K562 (cell line): Measurements from ENCODE around the gene PTPRT.

Experiments used
- BCL6 ChIP-seq: fragments of 250-450 bp; sonication (Bioruptor Pico); IDR thresholded peaks from 2 replicates; pipeline ENCODE4 v1.4.0; 2020
- CBFB ChIP-seq: sonication (generic); formaldehyde crosslinking; IDR thresholded peaks from 2 replicates; pipeline ENCODE4 v1.4.0; 2020; ENCODE audit warnings: mild to moderate bottlenecking, missing genetic modification reagents
- EZH2 ChIP-seq: IDR thresholded peaks from 2 replicates; pipeline ENCODE4 v1.6.1; 2012; ENCODE audit warnings: low read depth, mild to moderate bottlenecking, inconsistent platforms, low read length, borderline replicate concordance
- POLR2A ChIP-seq: fragments of 450-650 bp; conservative IDR thresholded peaks from 2 replicates; pipeline ENCODE4 v1.6.1; 2016
- RB1 ChIP-seq: fragments of 450-650 bp; IDR thresholded peaks from 2 replicates; pipeline ENCODE4 v1.6.1; 2017; ENCODE audit warnings: low read depth, mild to moderate bottlenecking
- ZNF140 ChIP-seq: fragments of 250-450 bp; sonication (Bioruptor Pico); IDR thresholded peaks from 2 replicates; pipeline ENCODE4 v1.8.0; 2021; ENCODE audit warnings: moderate library complexity, mild to moderate bottlenecking, inconsistent platforms

DNA sequence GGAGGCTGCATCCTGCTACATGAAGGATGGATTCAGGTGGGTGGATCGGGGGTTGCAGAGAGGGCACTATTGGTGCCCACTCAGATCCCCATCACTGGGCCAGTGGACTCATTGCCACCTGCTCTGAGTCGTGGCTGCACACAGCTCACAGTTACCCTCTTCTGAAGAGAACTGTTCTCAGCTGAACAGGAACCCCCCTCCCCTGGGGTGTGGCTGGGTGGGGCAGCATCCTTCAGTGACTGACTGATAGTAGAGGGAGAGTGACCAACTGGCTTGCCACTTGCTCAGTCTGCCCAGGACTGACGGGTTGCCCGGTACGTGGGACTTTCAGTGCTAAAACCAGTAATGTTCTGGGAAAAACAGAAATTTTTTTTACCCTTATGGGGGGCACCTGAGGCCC lies 1077.5 kb downstream of the PTPRT start:
- TF ChIP-seq CBFB (CRISPR knock-in tag): no peak
- TF ChIP-seq RB1: no peak
- TF ChIP-seq BCL6 (CRISPR knock-in tag): no peak
- TF ChIP-seq EZH2: no peak
- no peak for TF ChIP-seq POLR2A
- no peak for TF ChIP-seq ZNF140 (CRISPR knock-in tag)
